Common myeloid progenitor, CD34-positive (primary cell): ENCODE data around the gene GRAP2.
A peak's percentile ranks its signal among the peaks of the same experiment; 100 is the strongest.
"Not testable (repeated sequence)": the region's sequence is repeated elsewhere in the genome, so short reads cannot be mapped to it uniquely, and the experiment has no call there.

Experiments used
- CTCF ChIA-PET: fragments of 350-600 bp; sonication (Branson Sonifier 250); formaldehyde crosslinking; loops from one replicate; lab custom pipeline; 2021; ENCODE audit warnings: antibody characterized with exemption; lab: Charles Lee
- POLR2A ChIA-PET: fragments of 350-600 bp; sonication (Branson Sonifier 250); formaldehyde crosslinking; loops from one replicate; lab custom pipeline; 2021; ENCODE audit warnings: antibody characterized with exemption; lab: Charles Lee
- DNase-seq, 3 donors: peaks; one replicate each; pipeline versions ENCODE4 v3.0.0 to v3.0.0-alpha.2; 2013
- H3K27ac ChIP-seq, 2 experiments: 1 replicate in 1 of 2; 2 replicates in 1 of 2; pipeline ENCODE4 v1.7.0; 2013; ENCODE audit warnings: inconsistent platforms in 2 of 2, low read length in 2 of 2, mild to moderate bottlenecking in 2 of 2, low read depth in 1 of 2, moderate library complexity in 1 of 2; ENCODE audit not compliant: severe bottlenecking in 2 of 2, insufficient read depth in 1 of 2, poor library complexity in 1 of 2
- H3K27me3 ChIP-seq, 5 experiments: replicated peaks in 2 of 5; 1 replicate in 3 of 5; 2 replicates in 2 of 5; pipeline versions ENCODE4 v1.6.1 to v1.7.0; 2013; ENCODE audit warnings: low read length in 4 of 5, mild to moderate bottlenecking in 2 of 5, moderate library complexity in 2 of 5, inconsistent platforms in 1 of 5; ENCODE audit not compliant: insufficient read depth in 5 of 5, control insufficient read depth in 4 of 5
- H3K36me3 ChIP-seq, 4 experiments: 1 replicate in 2 of 4; 2 replicates in 2 of 4; pipeline versions ENCODE4 v1.6.1 to v1.7.0; 2013; ENCODE audit warnings: low read length in 3 of 4, control low read depth in 1 of 4, mild to moderate bottlenecking in 1 of 4; ENCODE audit not compliant: control insufficient read depth in 4 of 4, insufficient read depth in 4 of 4
- H3K4me1 ChIP-seq, 4 experiments: 1 replicate in 3 of 4; 2 replicates in 1 of 4; pipeline versions ENCODE4 v1.6.1 to v1.7.1; 2013; ENCODE audit warnings: low read length in 3 of 4, mild to moderate bottlenecking in 3 of 4, control low read depth in 1 of 4, inconsistent platforms in 1 of 4, moderate library complexity in 1 of 4; ENCODE audit not compliant: control insufficient read depth in 4 of 4, insufficient read depth in 4 of 4; ENCODE audit errors: control extremely low read depth in 1 of 4
- H3K4me3 ChIP-seq, 7 experiments: 1 replicate in 4 of 7; 2 replicates in 3 of 7; pipeline versions ENCODE4 v1.5.1 to v1.7.0; 2013; ENCODE audit warnings: mild to moderate bottlenecking in 7 of 7, low read length in 6 of 7, moderate library complexity in 6 of 7, inconsistent platforms in 2 of 7, low read depth in 2 of 7, control low read depth in 1 of 7; ENCODE audit not compliant: insufficient read depth in 4 of 7, control insufficient read depth in 1 of 7; ENCODE audit errors: extremely low read depth in 1 of 7
- H3K9me3 ChIP-seq, 5 experiments: 1 replicate in 4 of 5; 2 replicates in 1 of 5; pipeline versions ENCODE4 v1.6.1 to v1.7.1; 2013; ENCODE audit warnings: low read length in 4 of 5, mild to moderate bottlenecking in 2 of 5, inconsistent platforms in 1 of 5, low read depth in 1 of 5, moderate library complexity in 1 of 5; ENCODE audit not compliant: control insufficient read depth in 4 of 5, insufficient read depth in 2 of 5; ENCODE audit errors: control extremely low read depth in 1 of 5
- WGBS: methylation state at CpG from one replicate; pipeline ENCODE4 v1.1.5; 2013; ENCODE audit not compliant: insufficient coverage; 5-methylcytosine and 5-hydroxymethylcytosine counted together

GRAP2 gene

DNA sequence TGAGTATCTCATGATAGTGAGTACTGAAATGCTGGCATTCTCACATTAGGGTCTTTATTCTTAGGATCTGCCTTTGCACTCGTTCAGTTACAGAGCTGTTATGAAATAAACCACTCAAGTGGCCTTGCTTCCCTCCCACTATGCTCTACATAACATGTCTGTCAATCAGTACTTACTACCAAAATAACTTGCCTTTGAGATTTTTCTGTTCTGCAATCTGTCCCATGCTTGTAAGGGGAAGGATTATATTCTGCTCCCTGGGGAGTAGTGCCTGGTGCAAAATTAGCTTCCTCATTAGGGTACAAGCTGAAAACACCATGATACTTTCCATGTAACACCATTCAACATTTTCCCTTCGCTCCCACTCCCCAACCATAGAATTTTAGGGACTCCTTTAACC lies 1.9 kb upstream of the GRAP2 start:
- Histone ChIP-seq H3K27ac (no peak overlapping the region), H3K4me3 (no peak overlapping the region), H3K27me3 (no peaks in the 10 kb centered on the region), H3K9me3 (no peaks in the 10 kb centered on the region), H3K4me1 (peaks cover 13 to 40% (median 18%) of the 10 kb centered on the region in 4 experiments), H3K36me3 (no peaks in the 10 kb centered on the region)
- ChIA-PET POLR2A (no interaction called here), CTCF (interaction anchor here (0.5 to 1.2 kb wide), 3 partner anchors 29 to 123 kb away, joined by 3 read pairs; no protein-coding TSS in a partner anchor)
- 72% methylated on average over 2 of the region's 2 CpGs for WGBS
- DNase-seq: peak in 2 of 3 donors; percentile 28 to 29

DNA sequence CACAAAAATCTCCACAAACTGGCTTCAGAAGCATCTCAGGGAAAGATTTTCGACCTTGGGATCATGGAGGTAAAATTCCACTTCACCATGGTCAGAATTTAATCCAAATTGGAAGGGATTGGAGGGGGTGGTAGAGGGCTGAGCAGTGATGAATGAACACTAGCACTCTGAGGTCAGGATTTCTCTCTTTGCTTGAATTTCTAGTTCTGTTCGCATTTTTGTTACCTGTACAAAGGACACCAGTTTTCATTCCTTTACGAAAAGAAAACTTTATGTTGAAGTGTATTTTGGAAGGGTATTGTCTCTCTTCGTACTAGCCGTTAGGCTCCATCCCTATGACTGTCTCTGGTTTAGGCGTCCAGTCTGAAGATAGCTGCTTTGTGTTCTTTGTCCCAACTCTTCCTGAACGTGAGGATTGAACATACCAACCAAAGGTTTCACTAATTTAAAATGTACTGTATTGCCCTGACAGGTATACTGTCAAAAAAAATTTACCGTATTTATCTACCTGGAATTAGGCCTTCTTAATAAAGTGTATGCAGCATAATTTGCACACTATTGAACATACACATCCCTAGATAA lies 772 bp downstream of the GRAP2 start:
- H3K4me3 ChIP-seq: peak overlapping the region in 2 of 7 experiments; percentile 10 to 20
- CTCF ChIA-PET: no interaction called here
- H3K27me3 ChIP-seq: no peaks in the 10 kb centered on the region

DNA sequence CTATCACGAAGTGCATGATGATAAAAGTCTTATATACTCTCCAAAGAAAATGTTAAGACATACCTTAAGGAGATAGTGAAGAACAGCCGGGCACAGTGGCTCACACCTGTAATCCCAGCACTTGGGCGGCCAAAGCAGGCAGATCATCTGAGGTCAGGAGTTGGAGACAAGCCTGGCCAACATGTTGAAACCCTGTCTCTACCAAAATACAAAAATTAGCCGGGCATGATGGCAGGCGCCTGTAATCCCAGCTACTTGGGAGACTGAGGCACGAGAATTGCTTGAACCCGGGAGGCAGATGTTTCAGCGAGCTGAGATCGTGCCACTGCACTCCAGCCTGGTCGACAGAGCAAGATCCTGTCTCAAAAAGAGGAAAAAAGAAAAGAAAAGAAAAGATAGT lies 3.1 kb downstream of the GRAP2 start:
- H3K9me3 ChIP-seq, CTCF ChIA-PET, H3K4me3 ChIP-seq, DNase-seq, POLR2A ChIA-PET, H3K36me3 ChIP-seq, H3K27ac ChIP-seq, H3K27me3 ChIP-seq: not testable (repeated sequence)
- peaks cover 13 to 29% (median 16%) of the 10 kb centered on the region in 4 experiments for H3K4me1 ChIP-seq
- 94% methylated on average over 8 of the region's 10 CpGs for WGBS

More for the DNA sequence above, 772 bp downstream of the GRAP2 start:
- Histone ChIP-seq H3K4me1 (peaks cover 13 to 40% (median 18%) of the 10 kb centered on the region in 4 experiments), H3K9me3 (no peaks in the 10 kb centered on the region), H3K27ac (peak overlapping the region in 1 of 2 experiments; percentile 52), H3K36me3 (no peaks in the 10 kb centered on the region)
- WGBS: 100% methylated on average over 5 of the region's 8 CpGs
- DNase-seq: no peak
- POLR2A ChIA-PET: no interaction called here

DNA sequence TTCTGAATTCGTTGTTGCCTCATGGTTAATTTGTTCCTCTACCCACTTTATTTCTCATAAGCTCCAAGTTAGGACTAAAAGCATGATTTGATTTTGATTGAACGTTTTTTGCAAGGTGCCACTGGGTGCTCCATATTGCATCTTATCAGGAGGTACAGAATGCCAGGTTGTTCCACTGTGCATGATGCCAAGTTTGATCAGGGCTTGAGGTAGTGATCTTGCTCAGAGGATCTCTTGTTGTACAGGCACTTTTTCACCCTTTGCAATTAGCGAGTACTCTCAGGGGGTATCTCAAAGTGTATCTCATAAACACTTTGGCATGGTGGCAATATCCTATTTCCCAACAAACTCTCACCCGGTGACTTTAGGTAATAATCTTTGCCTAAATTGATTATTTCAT lies 4.0 kb downstream of the GRAP2 start:
- CTCF ChIA-PET: interaction anchor here (1.7 kb wide), 1 partner anchor 11 kb away, joined by 3 read pairs; no protein-coding TSS in a partner anchor
- Histone ChIP-seq H3K27me3 (no peaks in the 10 kb centered on the region), H3K36me3 (no peaks in the 10 kb centered on the region), H3K4me3 (no peak overlapping the region), H3K4me1 (peaks cover 13 to 21% (median 15%) of the 10 kb centered on the region in 4 experiments), H3K27ac (no peak overlapping the region), H3K9me3 (no peaks in the 10 kb centered on the region)
- DNase-seq: no peak
- POLR2A ChIA-PET: no interaction called here
- 100% methylated on average over 2 of the region's 4 CpGs for WGBS

DNA sequence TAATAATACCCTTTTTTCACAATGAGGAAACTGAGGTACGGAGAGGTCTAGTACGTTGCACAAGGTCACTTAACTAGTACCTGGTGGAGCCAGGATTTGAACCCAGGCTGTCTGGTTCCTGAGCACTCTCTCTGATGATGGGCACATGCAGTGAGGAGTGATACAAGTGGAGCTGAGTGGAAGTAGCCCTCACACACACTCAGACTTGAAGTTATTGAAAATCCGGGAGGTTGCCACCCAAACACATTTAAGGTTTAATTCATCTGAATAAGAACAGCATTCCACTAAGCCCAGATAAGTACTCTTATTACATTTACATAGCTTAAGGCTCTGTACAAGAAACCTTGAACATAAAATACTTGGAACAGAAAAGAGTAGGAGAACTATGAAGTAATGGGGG lies 4.8 kb downstream of the GRAP2 start:
- peaks cover 6 to 13% (median 8%) of the 10 kb centered on the region in 4 experiments for H3K4me1 ChIP-seq
- CTCF ChIA-PET: interaction anchor here (1.7 kb wide), 1 partner anchor 10 kb away, joined by 3 read pairs; no protein-coding TSS in a partner anchor
- POLR2A ChIA-PET: no interaction called here
- no peak overlapping the region for H3K27ac ChIP-seq
- DNase-seq: no peak
- H3K27me3 ChIP-seq: no peaks in the 10 kb centered on the region
- H3K36me3 ChIP-seq: no peaks in the 10 kb centered on the region
- no peak overlapping the region for H3K4me3 ChIP-seq
- no peaks in the 10 kb centered on the region for H3K9me3 ChIP-seq
- 79% methylated on average over 2 of the region's 3 CpGs for WGBS

DNA sequence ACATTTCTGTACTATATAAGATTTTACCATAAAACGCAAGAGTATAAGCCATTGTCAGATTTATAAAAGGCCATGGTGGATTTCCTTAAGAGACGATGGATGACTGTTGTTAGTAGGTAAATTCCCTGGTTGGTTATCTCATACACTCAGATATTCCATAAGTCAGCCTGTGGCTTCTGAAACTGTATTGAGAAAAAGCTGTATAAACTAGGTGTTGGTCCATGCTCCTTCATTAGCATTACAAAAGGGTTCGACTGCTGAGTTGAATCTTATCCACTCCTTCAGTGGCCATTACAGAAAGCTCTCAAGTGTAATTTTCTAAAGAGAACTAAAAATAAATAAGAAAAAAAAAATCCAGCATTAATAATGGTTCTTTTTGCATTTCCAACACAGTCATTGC lies 5.3 kb downstream of the GRAP2 start:
- Histone ChIP-seq H3K4me3 (no peak overlapping the region), H3K27me3 (no peaks in the 10 kb centered on the region)
- POLR2A ChIA-PET: no interaction called here

GRCh38 chr22:39907047-39907446 lies 6.2 kb downstream of the GRAP2 start:
- no peak for DNase-seq
- 90% methylated on average over 2 of the region's 6 CpGs for WGBS
- CTCF ChIA-PET: no interaction called here
- H3K27me3 ChIP-seq: no peaks in the 10 kb centered on the region
- POLR2A ChIA-PET: no interaction called here
- H3K36me3 ChIP-seq: no peaks in the 10 kb centered on the region
- no peak overlapping the region for H3K27ac ChIP-seq
- H3K9me3 ChIP-seq: no peaks in the 10 kb centered on the region
- peaks cover 0 to 4% (median 0%) of the 10 kb centered on the region in 4 experiments for H3K4me1 ChIP-seq
- H3K4me3 ChIP-seq: no peak overlapping the region

More for the DNA sequence above, 5.3 kb downstream of the GRAP2 start:
- Histone ChIP-seq H3K36me3 (no peaks in the 10 kb centered on the region), H3K4me1 (peaks cover 1 to 12% (median 4%) of the 10 kb centered on the region in 4 experiments), H3K9me3 (no peaks in the 10 kb centered on the region), H3K27ac (no peak overlapping the region)
- DNase-seq: no peak
- no CpG with 5 or more reads among the region's 3 CpGs for WGBS
- CTCF ChIA-PET: interaction anchor here (1.7 kb wide), 1 partner anchor 9 kb away, joined by 3 read pairs; no protein-coding TSS in a partner anchor
